ENCODE measurements around the gene RPS19.

GRCh38 chr19:41897181-41897580, 37.1 kb downstream of the RPS19 start:
- TF ChIP-seq, protein P1, sequence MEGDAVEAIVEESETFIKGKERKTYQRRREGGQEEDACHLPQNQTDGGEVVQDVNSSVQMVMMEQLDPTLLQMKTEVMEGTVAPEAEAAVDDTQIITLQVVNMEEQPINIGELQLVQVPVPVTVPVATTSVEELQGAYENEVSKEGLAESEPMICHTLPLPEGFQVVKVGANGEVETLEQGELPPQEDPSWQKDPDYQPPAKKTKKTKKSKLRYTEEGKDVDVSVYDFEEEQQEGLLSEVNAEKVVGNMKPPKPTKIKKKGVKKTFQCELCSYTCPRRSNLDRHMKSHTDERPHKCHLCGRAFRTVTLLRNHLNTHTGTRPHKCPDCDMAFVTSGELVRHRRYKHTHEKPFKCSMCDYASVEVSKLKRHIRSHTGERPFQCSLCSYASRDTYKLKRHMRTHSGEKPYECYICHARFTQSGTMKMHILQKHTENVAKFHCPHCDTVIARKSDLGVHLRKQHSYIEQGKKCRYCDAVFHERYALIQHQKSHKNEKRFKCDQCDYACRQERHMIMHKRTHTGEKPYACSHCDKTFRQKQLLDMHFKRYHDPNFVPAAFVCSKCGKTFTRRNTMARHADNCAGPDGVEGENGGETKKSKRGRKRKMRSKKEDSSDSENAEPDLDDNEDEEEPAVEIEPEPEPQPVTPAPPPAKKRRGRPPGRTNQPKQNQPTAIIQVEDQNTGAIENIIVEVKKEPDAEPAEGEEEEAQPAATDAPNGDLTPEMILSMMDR (IDR thresholded peaks at IDR 0.05), result no peak
- TF ChIP-seq POLR2A (IDR thresholded peaks at IDR 0.05) (no peak), POLR2AphosphoS5 (IDR thresholded peaks at IDR 0.05) (no peak)
